ENCODE measurements around the gene PRDM15.

Gene PRDM15

DNA sequence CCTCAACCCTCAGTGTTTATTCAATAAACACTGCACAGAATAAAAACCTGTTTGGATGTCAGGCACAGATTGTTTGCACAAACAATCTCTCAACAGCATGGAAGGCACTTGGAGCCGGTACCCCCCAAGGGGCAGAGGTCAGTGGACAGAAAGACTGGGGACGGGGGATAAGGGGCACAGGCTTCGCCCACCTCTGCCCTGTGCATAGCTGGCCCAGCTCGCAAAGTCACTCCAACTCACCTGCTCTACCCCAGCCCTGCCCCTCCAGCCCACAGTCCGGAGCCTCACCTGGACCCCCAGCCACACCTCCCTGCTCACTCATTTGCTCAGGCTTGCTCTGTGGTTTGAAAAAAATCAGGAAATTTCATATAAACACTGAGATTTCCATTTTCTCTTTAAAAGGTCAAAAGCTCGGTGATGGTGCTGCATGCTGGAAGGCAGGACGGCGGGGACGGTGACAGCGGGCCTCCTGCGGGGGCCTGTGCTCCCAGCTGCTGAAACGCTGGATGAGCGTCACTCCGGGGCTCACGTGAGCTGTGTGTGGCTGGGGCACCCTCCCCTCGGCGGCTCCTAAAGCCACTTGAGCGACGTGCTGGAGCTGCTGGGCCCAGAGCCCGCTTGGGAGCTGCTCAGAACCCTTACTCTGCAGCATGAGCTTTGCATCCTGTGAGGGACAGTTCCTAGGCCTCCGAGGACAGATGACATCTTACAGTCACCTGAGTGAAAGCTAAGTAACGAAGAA is 54.5 kb downstream of the PRDM15 start:
- no peak for DNase-seq (ENCODE audit: low read depth)

DNA sequence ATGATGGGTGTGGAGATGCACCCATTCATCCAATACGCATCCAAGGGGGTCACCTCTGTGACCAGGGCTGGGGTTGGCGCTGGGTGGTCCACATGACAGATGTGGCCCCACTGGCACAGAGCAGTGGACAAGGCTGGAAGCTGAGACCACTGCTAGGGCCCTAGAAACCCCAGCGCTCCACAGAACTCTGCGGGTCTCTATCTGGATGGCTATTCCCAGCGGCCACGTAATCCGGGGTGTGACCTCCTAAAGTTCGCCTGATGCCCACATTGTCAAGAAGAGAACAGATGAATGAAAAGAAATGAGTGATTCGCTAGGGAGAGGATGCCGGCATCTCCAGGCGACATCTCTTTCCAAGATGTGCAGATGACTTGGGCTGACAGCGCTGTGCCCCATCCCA is 55.2 kb downstream of the PRDM15 start:
- DNase-seq (ENCODE audit: low read depth): no peak

DNA sequence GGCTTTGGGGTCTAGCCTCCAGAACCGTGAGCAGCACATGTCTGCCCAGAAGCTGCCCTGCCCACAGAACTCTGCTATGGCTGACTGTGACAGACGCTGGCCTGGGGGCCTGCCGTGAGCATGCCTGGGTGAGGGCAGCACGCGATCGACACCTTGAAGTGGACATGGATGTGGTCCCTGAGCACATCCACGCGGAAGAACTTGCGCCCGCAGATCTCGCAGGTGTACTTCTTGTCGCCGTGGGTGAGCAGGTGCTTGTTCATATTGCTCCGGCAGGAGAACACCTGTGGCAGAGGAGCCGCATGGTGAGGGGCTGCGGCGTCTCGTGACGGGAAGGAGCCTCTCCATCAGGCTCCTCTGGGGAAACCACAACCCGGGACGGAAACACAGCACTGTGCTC is 56.0 kb downstream of the PRDM15 start:
- DNase-seq (ENCODE audit: low read depth): no peak

DNA sequence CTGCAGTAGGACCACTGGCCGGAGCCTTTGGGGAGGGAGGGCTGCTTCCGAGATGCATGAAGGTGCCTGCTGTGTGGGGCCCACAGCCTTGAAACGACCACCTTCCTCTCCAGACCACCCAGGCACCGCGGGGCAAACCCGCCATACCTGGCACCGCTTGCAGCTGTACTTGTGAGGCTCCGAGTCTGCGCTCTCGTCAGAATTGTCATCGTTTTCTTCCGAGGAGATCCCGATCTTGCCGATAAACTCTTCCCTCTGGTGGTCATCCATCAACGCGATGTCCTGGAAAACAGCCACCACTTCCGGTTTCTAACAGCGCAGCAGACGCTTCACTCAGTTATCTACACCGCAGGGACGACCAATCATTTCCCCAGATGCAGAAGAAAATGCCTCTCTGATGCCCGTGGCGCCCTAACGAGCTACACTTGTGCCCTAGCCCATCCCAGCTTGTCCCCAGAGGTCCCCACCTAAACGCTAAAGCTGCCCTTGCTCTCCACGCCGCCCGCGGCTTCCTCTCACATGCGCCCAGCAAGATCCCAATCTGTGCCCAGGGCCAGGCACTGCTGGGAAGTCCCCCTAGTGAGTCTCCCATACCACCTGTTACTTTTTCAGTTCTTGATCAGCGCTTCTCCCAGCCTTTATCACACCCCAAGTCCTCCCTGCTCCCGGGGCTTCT is 57.2 kb downstream of the PRDM15 start:
- DNase-seq (ENCODE audit: low read depth): no peak

DNA sequence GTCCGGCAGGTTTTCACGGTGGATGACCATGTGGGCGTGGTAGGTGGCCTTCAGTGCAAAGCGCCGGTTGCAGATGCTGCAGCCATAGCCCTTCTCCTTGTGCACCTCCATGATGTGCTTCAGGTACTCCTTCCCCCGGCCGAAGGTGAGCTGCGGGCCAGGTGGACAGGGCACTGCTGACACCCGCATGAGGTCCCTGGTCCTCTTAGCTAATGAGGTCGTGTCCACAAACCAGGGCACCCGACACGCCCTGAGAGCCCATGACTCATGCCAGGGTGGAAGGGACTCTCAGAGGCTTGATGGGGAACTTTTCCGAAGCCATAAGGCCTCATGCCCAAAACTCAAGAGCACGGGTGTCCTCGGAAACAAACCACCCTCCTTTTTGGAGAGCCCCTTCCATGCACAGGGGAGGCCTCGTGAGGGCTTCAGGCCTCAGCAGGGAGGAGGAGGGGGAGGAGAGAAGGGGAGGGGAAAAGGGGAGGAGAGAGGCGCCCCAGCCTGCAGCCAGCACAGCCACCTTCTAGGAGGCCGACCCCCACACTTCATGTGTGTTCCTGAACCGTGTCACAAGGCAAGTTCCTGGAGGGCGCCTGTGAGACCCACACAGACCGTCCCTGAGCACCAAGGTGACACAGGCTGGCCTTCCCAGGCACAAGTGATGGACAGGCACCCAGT is 57.9 kb downstream of the PRDM15 start:
- no peak for DNase-seq (ENCODE audit: low read depth)

DNA sequence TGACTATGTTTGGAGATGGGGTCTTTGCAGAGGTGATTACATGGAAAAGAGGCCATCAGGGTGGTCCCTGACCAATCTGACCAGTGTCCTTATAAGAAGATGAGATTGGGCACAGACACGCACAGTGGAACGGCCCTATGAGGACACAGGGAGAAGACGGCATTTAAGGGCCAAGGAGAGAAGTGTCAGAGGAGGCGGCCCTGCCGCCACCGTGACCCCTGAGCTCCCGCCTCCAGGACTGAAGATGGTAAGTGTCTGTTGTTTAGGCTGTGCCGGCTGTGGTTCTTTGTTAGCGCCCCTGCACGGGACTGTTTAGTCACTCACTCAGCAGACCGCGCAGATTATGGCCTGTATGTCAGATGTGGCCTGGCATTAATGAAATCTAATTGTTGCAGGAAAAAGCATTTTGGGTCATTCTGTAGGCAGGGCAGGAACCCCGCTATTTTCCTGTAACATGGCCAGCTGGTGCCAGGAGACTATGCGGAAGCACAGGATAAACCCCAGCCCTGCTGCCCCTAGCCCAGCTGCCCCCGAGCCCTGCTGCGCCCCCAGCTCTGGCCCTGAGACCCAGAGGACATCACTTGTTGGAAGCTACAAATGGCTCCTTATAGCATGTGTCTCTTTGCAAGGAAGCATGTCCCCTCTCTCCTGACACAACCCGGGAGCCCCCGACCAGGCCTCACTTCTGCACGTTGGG is 58.6 kb downstream of the PRDM15 start:
- DNase-seq (ENCODE audit: low read depth): no peak

DNA sequence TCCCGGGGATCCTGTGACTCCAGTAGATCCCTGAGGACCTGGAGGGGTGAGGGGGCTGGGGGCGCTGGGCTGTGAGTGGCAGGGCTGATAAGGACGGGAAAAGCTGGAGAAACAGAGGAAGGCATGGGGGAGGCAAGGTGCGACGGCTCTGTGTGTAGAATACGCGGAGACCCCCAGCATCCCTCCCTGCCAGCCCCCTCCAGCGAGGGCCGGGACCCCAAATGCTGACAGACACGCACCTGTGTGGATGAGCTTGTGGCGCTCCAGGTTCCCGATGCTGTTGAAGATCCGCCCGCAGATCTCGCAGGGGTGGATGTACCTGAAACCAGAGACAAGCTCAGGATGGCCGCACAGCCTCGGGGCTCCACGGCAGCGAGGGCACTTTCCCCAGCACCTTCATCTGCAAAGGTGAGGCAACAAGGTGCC is 59.3 kb downstream of the PRDM15 start:
- DNase-seq (ENCODE audit: low read depth): no peak

DNA sequence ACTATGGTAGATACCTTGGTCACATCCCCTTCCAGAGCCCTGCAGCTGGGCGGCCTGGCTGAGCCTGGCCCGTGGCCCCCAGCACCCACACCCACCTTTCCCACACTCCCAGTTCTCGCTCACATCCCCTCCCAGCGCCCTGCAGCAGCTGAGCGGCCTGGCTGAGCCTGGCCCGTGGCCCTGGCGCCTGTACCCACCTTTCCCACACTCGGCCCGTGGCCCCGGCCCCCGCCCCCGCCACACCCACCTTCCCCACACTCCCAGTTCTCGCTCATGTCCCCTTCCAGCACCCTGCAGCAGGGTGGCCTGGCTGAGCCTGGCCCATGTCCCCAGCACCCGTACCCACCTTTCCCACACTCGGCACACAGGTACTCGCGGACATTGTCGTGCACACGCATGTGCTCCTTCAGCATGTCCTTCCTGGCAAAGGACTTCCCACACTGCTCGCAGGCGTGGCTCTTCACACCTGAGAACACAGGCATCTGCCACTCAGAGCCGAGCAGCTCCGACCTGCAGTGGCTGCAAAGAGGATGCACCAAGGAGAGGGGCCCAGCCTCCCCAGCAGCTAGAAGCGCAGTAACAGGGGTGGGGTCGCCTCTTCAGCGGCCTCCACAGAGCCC is 59.8 kb downstream of the PRDM15 start:
- no peak for DNase-seq (ENCODE audit: low read depth)

DNA sequence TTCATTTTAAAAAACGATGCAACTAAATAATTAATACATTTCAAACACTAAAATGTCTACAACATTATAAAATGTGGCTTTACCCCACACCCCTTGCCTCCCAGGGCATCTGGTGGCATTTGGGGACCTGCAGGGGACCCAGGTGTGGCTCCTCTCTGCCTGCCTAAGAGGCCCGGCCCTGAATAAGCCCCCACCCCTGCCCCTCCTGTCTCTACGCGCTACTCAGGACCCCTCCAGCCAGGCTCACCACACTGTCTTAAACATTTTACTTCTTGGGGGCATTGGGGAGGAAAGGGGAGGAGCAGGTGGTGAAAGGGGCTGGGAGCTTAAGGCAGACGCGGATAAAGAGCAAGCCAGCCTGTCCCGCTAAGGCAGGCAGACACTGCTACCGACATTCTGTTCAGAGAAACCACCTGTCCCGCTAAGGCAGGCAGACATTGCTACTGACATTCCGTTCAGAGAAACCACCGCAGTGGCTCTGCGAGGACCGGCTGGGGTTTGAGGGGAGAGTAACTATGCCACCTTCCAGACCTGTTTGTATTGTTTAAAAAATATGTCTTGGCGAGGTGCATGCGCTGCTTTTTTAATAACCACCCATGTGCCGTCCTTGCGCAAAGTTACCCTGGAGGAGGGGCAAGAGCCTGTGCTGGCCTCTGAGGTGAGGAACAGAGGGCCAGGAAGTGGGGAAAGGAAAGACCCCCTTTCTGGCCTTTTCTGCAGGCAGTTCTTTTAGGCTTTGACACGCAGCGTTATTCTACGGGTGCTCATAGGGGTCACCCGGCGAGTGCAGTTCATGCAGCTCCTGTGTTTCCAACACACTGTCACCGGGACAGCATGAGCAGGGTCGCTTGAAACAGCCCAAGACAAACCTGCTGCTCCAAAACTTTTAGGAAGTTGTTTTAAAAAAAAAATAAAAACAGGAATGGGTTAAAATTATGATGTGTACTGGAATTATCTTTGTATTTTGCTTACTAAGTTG is 61.0 kb downstream of the PRDM15 start:
- DNase-seq (ENCODE audit: low read depth): no peak

DNA sequence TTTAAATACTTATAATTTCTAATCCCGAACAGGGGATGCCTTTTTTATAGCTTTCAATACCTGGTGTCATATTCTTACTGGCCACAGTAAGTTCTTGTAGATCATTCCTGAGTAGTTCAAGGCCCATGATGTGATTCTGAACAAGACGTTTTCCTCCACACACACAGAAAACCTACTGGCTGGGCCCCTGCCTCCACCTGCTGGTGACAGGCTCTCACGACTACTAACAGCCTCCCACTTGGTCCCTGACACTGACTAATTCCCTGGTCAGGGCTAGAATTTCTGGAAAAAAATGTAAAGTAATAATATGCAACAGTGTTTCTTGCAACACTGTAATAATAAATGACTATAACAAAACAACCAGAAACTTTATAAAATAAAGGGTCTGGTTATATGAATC is 61.9 kb downstream of the PRDM15 start:
- DNase-seq (ENCODE audit: low read depth): no peak

DNA sequence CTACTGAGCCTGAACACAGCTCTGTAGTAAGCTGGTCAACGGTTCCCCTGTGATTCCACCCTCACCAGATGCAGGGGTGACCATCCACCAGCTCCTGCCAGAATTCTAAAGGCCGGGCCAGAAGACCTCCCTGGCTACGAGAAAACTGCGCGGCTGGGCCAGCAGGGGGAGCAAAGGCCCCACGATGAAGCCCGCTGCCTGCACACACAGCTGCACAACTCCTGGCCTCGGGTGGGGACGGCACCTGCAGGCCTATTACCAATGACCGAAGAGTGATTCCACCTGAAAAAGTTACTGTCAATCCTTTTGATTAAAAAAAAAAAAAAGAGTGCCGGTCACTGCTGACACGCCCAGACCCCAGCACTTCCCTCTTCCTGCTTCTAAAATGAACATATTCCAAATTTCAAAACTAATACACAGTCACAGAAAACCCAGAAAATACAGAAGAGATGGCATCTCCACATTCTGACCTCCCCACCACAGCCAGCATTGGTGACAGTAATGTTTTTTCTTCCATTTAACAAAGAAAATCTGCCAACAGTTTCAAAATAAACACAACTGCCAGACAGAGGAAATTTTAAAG is 62.5 kb downstream of the PRDM15 start:
- DNase-seq (ENCODE audit: low read depth): peak; percentile 33

DNA sequence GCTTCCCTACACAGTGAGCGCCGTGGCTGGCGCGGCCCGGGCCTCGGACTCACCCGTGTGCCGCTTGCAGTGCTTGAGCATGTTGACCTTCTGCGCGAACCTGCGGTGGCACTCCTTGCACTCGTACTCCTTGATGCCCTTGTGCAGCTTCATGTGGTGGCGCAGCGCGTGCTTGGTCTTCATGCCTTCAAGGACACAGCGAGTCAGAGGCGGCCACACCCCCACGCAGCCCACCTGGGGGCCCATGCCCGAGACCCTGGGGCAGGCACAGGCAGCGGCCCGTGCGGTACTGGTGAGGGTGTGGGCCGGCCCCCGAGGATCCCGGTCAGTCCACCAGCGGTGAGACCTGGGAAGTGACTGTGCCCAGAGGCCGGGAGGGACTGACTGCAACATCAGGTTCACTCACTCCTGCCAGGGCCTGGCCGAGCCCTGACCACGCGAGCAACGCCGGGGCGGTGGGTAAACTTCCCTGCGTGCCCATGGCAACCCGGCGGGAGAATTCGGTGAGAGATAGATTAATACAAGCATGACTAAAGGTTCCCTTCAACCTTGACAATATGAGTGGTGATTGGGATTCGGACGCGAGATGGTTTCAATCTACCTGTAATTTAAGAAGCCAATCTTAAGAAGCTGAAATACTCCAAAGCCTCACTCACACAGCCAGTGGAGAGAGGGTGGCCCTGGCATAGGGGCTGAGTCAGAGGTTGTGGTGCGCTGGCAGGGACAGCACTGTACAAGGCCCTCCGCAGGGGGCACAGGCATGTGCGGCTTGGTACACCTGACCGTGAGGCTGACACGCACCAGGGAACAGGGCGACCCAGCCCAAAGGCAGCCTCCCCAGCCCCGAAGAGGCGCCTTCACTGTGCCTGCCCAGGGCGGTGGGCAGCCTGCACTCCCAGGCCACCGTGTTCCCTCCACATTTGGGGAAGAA is 63.2 kb downstream of the PRDM15 start:
- DNase-seq (ENCODE audit: low read depth): no peak

DNA sequence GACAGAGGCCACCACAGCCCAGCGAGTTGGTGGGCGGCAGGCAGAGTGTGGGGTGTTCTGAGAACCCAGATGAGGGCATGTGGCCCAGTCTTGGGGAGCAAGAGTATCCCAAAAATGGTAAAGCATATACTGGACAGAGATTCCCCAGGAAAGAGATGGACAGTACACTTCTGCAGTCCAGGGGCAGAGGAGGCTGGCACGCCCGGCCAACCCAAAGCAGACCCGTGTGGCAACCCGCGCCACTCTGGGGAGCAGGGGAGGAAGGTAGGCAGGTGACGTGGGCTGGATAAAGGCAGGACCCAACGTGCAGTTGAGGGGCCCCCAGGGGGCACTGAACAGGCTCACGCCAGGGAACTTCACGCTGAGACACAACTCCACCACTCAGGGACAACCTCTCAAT is 65.9 kb downstream of the PRDM15 start:
- DNase-seq (ENCODE audit: low read depth): no peak

DNA sequence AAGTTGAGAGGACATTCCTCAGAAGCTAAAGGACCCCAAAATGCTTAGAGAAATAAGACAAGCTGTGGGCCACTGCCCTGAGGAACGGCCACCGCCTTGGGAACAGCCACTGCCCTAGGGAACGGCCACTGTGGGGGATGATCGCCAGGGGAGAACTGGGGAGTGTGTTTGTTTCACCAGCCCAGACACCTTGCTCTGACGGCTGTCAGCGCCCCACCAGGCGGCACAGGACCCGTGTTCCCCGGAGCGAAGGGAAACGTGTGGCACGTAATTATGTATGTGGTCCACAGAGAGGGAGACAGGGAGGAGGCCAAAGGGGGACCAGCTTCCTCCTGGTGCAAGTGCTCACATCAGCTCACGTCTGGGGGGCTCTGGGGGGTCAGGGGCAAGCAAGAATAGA is 66.5 kb downstream of the PRDM15 start:
- no peak for DNase-seq (ENCODE audit: low read depth)

DNA sequence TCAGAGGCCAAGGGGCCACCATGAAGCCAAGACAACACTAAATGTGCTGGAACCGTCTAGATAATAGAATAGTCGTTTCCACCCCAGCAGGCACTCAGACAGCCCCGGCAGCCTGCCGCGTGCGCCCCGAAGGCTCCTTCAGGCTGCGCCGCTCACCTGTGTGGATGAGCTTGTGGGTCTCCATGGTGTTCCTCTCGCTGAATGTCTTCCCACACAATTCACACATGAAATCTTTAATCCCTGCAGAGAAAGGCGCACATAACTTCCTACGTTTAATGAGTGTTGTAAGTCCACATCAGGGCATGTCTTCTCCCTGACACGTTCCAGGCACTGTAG is 68.6 kb downstream of the PRDM15 start:
- no peak for DNase-seq (ENCODE audit: low read depth)

DNA sequence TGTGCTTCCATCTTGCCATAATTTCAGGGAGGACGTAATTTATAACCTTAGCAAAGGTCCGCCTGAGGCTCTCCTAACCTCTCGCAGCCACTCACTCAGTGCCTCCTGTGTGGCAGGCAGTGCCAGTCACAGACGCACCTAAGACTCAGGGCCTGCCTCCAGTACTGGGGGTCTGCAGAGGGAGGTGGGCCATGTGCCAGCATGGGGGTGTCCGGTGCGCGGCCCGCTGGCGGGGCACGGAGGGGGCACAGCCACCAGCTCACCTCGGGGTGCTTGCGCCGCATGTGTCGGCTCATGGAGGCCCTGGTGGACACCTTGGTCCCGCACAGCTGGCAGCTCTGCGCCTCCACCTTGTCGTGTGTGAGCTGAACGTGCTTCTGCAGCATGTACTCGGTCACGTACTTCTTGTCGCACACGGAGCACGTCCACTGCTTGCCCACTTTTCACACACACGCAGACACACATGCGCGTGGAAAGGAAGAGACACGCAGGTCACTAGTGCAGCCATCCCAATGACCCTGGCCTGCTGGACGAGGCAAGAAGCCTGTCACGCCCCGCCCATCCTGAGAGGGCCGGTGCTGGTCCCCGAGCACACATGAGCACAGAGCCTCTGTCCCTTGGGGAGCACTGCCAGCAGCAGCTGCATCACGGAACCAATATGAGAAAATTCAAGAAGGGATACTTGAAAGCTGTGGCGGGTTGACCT is 69.1 kb downstream of the PRDM15 start:
- no peak for DNase-seq (ENCODE audit: low read depth)

DNA sequence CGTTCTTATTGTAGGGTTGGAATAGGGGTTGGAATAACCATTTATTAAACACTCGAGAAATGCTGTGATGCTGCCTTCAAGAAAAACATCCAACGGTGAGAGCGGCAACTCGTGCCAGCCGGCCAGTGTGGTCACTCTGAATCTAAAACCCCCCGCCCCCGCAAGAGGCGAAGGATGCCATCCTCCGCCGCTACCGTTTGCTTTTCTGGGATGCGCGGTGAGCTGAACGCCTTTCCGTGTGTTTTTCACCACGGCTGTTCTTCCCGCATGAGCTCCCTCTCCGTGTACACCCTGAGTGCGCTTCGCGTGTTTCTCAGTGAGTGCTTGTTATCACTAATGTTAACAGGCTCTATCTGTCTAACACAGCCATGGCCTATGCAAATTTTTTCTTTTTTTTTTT is 70.3 kb downstream of the PRDM15 start:
- DNase-seq (ENCODE audit: low read depth): no peak

DNA sequence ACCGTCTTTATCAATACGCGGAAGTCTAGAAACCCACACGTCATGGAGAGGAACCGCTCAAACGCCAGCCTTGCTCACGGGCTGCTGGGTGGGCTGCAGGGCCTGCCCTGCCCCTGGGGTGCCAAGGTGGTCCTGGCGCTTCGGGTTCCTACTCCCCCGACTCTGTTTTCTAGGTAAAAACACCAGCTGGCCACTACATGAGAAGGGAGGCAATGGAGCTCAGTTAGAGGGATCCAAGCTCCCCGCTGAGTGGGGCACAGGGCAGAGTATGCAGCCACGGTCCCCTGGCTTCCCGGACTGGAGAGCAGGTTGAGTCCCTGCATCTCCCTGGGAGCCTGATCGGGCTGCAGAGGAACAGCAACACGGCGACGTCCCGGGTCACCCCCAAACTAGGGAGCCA is 71.0 kb downstream of the PRDM15 start:
- DNase-seq (ENCODE audit: low read depth): no peak

DNA sequence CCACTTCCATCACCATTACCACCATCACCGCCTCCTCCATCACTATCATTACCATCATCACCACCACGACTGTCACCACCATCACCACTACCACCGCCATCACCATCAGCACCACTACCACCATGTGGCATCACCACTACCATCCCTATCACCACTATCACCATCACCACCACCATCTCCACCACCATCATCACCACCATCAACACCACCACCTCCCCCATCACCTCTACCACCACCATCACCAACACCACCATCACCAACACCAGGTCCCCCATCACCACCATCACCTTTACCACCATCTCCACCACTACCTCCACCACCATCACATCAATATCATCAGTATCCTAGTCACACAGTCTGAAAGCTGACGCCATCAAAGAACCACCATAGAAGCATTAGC is 72.4 kb downstream of the PRDM15 start:
- DNase-seq (ENCODE audit: low read depth): no peak

Data from T follicular helper cell (primary cell).